ENCODE data around the gene PFDN4.

PFDN4 gene

GRCh38 chr20:54172856-54173652 is 34.8 kb upstream of the PFDN4 start (continued):
- TF ChIP-seq, protein P1, sequence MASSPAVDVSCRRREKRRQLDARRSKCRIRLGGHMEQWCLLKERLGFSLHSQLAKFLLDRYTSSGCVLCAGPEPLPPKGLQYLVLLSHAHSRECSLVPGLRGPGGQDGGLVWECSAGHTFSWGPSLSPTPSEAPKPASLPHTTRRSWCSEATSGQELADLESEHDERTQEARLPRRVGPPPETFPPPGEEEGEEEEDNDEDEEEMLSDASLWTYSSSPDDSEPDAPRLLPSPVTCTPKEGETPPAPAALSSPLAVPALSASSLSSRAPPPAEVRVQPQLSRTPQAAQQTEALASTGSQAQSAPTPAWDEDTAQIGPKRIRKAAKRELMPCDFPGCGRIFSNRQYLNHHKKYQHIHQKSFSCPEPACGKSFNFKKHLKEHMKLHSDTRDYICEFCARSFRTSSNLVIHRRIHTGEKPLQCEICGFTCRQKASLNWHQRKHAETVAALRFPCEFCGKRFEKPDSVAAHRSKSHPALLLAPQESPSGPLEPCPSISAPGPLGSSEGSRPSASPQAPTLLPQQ (tag by site-specific recombination; IDR thresholded peaks at IDR 0.05), result peak; percentile 96

GRCh38 chr20:54173653-54174456 is 34.0 kb upstream of the PFDN4 start, which contains the start of gene CYP24A1:
CYP24A1 (minus strand) TSS chr20:54173986; CDS start chr20:54173579, 407 bp downstream.
- no peaks in the 10 kb centered on the region for H3K9me3 ChIP-seq (ENCODE audit: control insufficient read depth, insufficient read depth, low read depth, low read length)
- ChIA-PET CTCF (no interaction called here), POLR2A (no interaction called here)
- peak within 1 kb of the TSS; percentile 8; the same call in 1 of the 2 replicates for H3K27ac ChIP-seq (ENCODE audit: extremely low read depth, low read depth, low read length)
- H3K4me3 ChIP-seq (ENCODE audit: low read depth, low read length), result peak within 1 kb of the TSS; percentile 27
- no peaks in the 10 kb centered on the region for H3K36me3 ChIP-seq (ENCODE audit: control insufficient read depth in 2 of 2, insufficient read depth in 1 of 2, low read length in 2 of 2)
- peaks cover 13% of the 10 kb centered on the region for H3K4me1 ChIP-seq (ENCODE audit: control insufficient read depth, insufficient read depth, low read length)
- peak; percentile 80 for TF ChIP-seq ZBTB20 (tag by site-specific recombination; IDR thresholded peaks at IDR 0.05)
- TF ChIP-seq BCL11A (tag by site-specific recombination; IDR thresholded peaks at IDR 0.05; ENCODE audit: low read depth), result no peak
- no peak for TF ChIP-seq GLI4 (tag by site-specific recombination; IDR thresholded peaks at IDR 0.05)
- TF ChIP-seq ZBTB48 (tag by site-specific recombination; IDR thresholded peaks at IDR 0.05), result peak; percentile 82
- TF ChIP-seq ZNF600 (tag by site-specific recombination; IDR thresholded peaks at IDR 0.05), result peak; percentile 88
- no peak for TF ChIP-seq ZNF549 (tag by site-specific recombination; IDR thresholded peaks at IDR 0.05)
- TF ChIP-seq MYNN (tag by site-specific recombination; IDR thresholded peaks at IDR 0.05; ENCODE audit: borderline replicate concordance), result 0 out of 2 replicates have a peak, but pooled peaks have one; percentile 41
- TF ChIP-seq PATZ1 (tag by site-specific recombination; IDR thresholded peaks at IDR 0.05), result peak; percentile 36; the same call in 1 of the 2 replicates
- TF ChIP-seq SP2 (tag by site-specific recombination; IDR thresholded peaks at IDR 0.05), result peak; percentile 29
- TF ChIP-seq KLF17 (tag by site-specific recombination; IDR thresholded peaks at IDR 0.05), result 0 out of 2 replicates have a peak, but pooled peaks have one; percentile 30
- TF ChIP-seq, protein P2, sequence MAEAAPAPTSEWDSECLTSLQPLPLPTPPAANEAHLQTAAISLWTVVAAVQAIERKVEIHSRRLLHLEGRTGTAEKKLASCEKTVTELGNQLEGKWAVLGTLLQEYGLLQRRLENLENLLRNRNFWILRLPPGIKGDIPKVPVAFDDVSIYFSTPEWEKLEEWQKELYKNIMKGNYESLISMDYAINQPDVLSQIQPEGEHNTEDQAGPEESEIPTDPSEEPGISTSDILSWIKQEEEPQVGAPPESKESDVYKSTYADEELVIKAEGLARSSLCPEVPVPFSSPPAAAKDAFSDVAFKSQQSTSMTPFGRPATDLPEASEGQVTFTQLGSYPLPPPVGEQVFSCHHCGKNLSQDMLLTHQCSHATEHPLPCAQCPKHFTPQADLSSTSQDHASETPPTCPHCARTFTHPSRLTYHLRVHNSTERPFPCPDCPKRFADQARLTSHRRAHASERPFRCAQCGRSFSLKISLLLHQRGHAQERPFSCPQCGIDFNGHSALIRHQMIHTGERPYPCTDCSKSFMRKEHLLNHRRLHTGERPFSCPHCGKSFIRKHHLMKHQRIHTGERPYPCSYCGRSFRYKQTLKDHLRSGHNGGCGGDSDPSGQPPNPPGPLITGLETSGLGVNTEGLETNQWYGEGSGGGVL (tag by site-specific recombination; IDR thresholded peaks at IDR 0.05), result peak; percentile 43; the same call in 1 of the 2 replicates
- TF ChIP-seq ZIC2 (tag by site-specific recombination; IDR thresholded peaks at IDR 0.05), result peak; percentile 64
- 0 out of 2 replicates have a peak, but pooled peaks have one; percentile 70 for TF ChIP-seq ZNF561 (tag by site-specific recombination; IDR thresholded peaks at IDR 0.05; ENCODE audit: borderline replicate concordance)
- TF ChIP-seq GLIS1 (tag by site-specific recombination; IDR thresholded peaks at IDR 0.05), result no peak
- TF ChIP-seq, protein P1 (tag by site-specific recombination; IDR thresholded peaks at IDR 0.05), result peak; percentile 17; the same call in 1 of the 2 replicates
- TF ChIP-seq, protein P3, sequence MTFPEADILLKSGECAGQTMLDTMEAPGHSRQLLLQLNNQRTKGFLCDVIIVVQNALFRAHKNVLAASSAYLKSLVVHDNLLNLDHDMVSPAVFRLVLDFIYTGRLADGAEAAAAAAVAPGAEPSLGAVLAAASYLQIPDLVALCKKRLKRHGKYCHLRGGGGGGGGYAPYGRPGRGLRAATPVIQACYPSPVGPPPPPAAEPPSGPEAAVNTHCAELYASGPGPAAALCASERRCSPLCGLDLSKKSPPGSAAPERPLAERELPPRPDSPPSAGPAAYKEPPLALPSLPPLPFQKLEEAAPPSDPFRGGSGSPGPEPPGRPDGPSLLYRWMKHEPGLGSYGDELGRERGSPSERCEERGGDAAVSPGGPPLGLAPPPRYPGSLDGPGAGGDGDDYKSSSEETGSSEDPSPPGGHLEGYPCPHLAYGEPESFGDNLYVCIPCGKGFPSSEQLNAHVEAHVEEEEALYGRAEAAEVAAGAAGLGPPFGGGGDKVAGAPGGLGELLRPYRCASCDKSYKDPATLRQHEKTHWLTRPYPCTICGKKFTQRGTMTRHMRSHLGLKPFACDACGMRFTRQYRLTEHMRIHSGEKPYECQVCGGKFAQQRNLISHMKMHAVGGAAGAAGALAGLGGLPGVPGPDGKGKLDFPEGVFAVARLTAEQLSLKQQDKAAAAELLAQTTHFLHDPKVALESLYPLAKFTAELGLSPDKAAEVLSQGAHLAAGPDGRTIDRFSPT (tag by site-specific recombination; IDR thresholded peaks at IDR 0.05), result peak; percentile 36; the same call in 1 of the 2 replicates
- peak; percentile 84 for TF ChIP-seq GLIS2 (tag by site-specific recombination; IDR thresholded peaks at IDR 0.05)
- peak; percentile 72 for TF ChIP-seq KLF1 (tag by site-specific recombination; IDR thresholded peaks at IDR 0.05)
- TF ChIP-seq OVOL3 (tag by site-specific recombination; IDR thresholded peaks at IDR 0.05), result no peak
- peak; percentile 61; the same call in 1 of the 2 replicates for TF ChIP-seq EGR2 (tag by site-specific recombination; IDR thresholded peaks at IDR 0.05; ENCODE audit: low read depth)
- TF ChIP-seq ZSCAN4 (tag by site-specific recombination; IDR thresholded peaks at IDR 0.05), result no peak
- no peak for TF ChIP-seq ZSCAN30 (tag by site-specific recombination; IDR thresholded peaks at IDR 0.05)

Data from HEK293 (cell line).